Measurements from ENCODE around the gene TP53I11.

- no peak for TF ChIP-seq CTCF (IDR thresholded peaks at IDR 0.05)
- no peak for TF ChIP-seq EZH2 (IDR thresholded peaks at IDR 0.05; ENCODE audit: borderline replicate concordance, insufficient read depth, low read depth, low read length, poor library complexity, severe bottlenecking)
Measured at GRCh38 chr11:44887636-44888035, 63.0 kb downstream of the TP53I11 start.

Data from B cell (primary cell).